Aorta (tissue), 5 donors: ENCODE data around the gene SPTBN1. TPM values are rescaled to one million over a fixed set of nuclear protein-coding genes. Genes with fewer than 3 reads are reported as not detected.

Experiments used
- ATAC-seq: fragments of 200-7000 bp; cut with Tn5 transposase; one replicate; pipeline ENCODE4 v1.9.1; 2022; ENCODE audit warnings: moderate library complexity; ENCODE audit not compliant: low FRiP score
- DNase-seq, 2 donors: peaks; one replicate each; pipeline ENCODE4 v3.0.0-alpha.2; 2020
- H3K27ac ChIP-seq, 2 donors: one replicate each; pipeline ENCODE4 v1.5.1; 2013; ENCODE audit warnings: low read length in 2 of 2, mild to moderate bottlenecking in 2 of 2, moderate library complexity in 2 of 2, control low read depth in 1 of 2, inconsistent platforms in 1 of 2, low read depth in 1 of 2
- H3K27me3 ChIP-seq, 2 donors: one replicate each; pipeline ENCODE4 v1.6.1; 2013; ENCODE audit warnings: control low read depth in 1 of 2, low read length in 1 of 2, mild to moderate bottlenecking in 1 of 2, moderate library complexity in 1 of 2; ENCODE audit not compliant: insufficient read depth in 2 of 2, control insufficient read depth in 1 of 2
- H3K36me3 ChIP-seq, 2 donors: one replicate each; pipeline ENCODE4 v1.6.1; 2013; ENCODE audit warnings: control low read depth in 1 of 2, low read length in 1 of 2, mild to moderate bottlenecking in 1 of 2; ENCODE audit not compliant: insufficient read depth in 2 of 2, control insufficient read depth in 1 of 2
- H3K4me1 ChIP-seq, 2 donors: one replicate each; pipeline ENCODE4 v1.6.1; 2013; ENCODE audit warnings: low read length in 2 of 2, control low read depth in 1 of 2, mild to moderate bottlenecking in 1 of 2, moderate library complexity in 1 of 2; ENCODE audit not compliant: insufficient read depth in 2 of 2, control insufficient read depth in 1 of 2
- H3K4me3 ChIP-seq, 2 donors: one replicate each; pipeline ENCODE4 v1.5.1; 2013; ENCODE audit warnings: low read length in 2 of 2, control low read depth in 1 of 2, mild to moderate bottlenecking in 1 of 2
- H3K9me3 ChIP-seq: one replicate; pipeline ENCODE4 v1.6.1; 2013; ENCODE audit warnings: mild to moderate bottlenecking, low read length; ENCODE audit not compliant: control insufficient read depth
- WGBS, 2 donors: extraction: QIAGEN DNeasy Blood & Tissue Kit; methylation state at CpG; one replicate each; pipeline ENCODE4 v1.1.7; 2013; 5-methylcytosine and 5-hydroxymethylcytosine counted together
- intact Hi-C, 2 donors: fragments of 100-400 bp; cut with DNase I; formaldehyde crosslinking; loops; one replicate each; pipeline versions ENCODE4 v1.14.2 to v1.15.0; 2022
- polyA plus RNA-seq, 2 donors: library from polyadenylated mRNA; stranded (reverse); fragments of 200-250 nt; gene quantifications; one replicate each; pipeline ENCODE4 v1.2.3, GENCODE V29; 2013
- total RNA-seq, 2 donors: library from RNA; stranded (reverse); fragmentation: NEBNext Ultra II Directional; extraction: Animal tissue kit (Norgen Biotek cat#: 25700); gene quantifications; one replicate each; pipeline ENCODE4 v1.2.1, GENCODE V29; 2021
- donor health status: healthy with polysubstance abuse.
- donor health status: Bipolar disorder and iron deficiency.
- donor health status: DM: no; HTN: no; CAD: no.
- donor health status: DM: no; HTN: no; CAD: no.
- donor health status: DM: yes; HTN: yes; CAD: no.

Gene SPTBN1
- total and polyA plus RNA-seq, 4 donors, result 84.9 to 540 (median 218) TPM

DNA sequence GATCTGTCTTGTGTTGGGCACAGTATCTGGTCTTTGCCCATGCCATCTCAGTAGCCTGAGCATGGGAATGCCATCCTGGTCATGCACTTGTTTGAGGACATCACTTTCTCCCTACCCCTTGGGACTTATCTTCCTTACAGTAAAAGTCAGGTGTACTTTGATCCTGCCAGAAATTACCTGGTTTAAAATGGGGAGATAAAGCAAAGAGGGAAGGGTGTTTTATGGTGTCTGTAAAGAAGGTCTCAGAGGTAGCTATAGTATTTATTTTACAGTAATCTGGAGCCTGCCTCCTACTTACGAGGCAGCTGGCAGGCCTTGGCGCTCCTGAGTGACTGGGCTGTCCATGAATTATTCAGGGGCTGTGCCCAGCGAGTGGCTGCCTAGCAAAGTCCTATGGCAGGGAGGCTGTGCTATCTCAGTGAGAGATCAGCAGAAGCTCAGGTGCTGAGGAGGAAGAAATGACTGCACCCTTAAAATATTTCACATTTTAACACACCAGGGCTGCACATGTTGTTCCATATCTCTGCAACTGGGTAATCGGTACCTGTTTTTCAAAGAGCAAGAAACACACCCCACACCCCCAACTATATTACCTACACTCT is 93.9 kb downstream of the SPTBN1 start:
- Histone ChIP-seq H3K4me3 (no peak overlapping the region), H3K27ac (no peak overlapping the region), H3K9me3 (no peaks in the 10 kb centered on the region), H3K36me3 (no peaks in the 10 kb centered on the region), H3K4me1 (peaks cover 2 to 3% of the 10 kb centered on the region in 2 donors), H3K27me3 (no peaks in the 10 kb centered on the region)
- DNase-seq, result no peak
- WGBS, 2 donors, result 52 to 55% methylated on average over 4 of the region's 4 CpGs
- intact Hi-C loops, result no loop called here
- no peak for ATAC-seq

DNA sequence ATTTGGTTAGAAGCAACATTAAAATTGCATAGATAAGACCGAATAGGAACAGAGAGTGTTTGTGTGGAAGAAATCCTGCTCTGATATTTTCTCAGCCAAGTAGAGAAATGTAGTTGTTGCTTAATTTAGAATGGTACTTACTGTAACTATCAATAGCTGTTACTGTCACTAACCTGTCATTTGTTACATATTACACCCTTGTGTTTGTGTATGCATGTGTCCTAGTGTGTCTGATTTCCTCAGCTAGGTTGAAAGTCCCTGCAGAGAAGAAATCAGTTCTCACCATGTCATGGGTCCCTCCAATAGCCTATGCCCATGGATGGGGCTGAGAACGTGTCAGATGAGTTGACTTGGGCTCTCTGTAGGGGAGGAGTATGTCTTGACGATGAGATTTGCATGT is 94.4 kb downstream of the SPTBN1 start:
- ATAC-seq, result no peak
- Histone ChIP-seq H3K27ac (no peak overlapping the region), H3K4me1 (peaks cover 2 to 3% of the 10 kb centered on the region in 2 donors), H3K36me3 (no peaks in the 10 kb centered on the region), H3K9me3 (no peaks in the 10 kb centered on the region), H3K4me3 (no peak overlapping the region), H3K27me3 (no peaks in the 10 kb centered on the region)
- intact Hi-C loops, result no loop called here
- 58 to 60% methylated on average over 3 of the region's 3 CpGs for WGBS, 2 donors
- no peak for DNase-seq

DNA sequence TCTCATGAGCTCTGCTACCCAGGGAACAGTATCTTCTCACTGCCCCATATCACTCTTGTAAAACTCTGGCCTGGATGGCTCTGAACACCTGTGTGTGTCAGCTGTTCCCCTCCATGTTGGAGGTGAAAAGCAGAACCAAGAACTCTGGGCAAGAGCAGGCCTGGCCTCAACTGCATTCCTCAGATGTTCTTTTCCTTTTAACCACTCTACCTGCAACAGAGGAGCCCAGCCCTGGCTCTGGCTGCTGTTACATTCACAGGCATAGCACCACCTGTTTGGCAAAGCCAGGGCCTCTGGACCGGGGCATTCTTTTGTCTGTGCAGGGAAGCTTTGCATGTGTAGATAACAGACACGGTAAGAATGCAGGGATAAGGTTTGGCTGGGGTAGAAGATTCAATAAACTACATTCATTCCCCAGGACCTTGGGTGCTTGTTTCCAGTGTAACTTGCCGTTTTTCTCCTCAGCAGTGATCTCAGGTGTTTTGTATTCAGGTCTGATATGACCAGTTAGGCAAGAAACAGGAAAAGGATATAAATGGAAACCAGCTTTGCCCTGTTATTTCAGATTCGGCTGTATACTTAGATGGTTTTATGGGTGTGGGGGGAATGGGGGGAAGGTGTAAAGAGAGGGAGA is 95.1 kb downstream of the SPTBN1 start:
- no peak for ATAC-seq
- WGBS, 2 donors, result 55 to 61% methylated on average over 4 of the region's 4 CpGs
- intact Hi-C loops, result no loop called here
- no peak overlapping the region for H3K4me3 ChIP-seq
- H3K36me3 ChIP-seq, result no peaks in the 10 kb centered on the region
- H3K27me3 ChIP-seq, result no peaks in the 10 kb centered on the region
- peaks cover 2 to 3% of the 10 kb centered on the region in 2 donors for H3K4me1 ChIP-seq
- DNase-seq, result no peak
- H3K27ac ChIP-seq, result no peak overlapping the region
- H3K9me3 ChIP-seq, result no peaks in the 10 kb centered on the region

DNA sequence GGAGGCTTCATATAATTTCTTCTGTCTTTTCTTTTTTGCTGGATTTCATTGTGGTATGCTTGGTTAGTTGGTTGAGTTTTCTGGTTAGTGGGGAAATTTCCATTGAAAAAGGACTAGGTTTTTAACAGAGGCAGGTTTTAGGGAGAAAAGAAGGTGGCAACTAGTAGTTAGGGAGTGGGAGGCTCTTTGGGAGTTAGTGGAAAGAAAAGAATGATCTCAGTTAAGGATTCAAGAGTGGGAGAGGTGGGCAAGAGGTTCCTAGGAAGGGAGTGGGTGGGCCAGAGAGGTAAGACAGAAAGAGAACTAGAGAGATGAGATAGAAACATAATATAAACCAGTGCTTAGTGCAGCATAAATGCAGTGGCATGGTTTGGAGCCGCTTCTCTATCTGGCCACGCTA is 96.9 kb downstream of the SPTBN1 start:
- no peaks in the 10 kb centered on the region for H3K9me3 ChIP-seq
- H3K27ac ChIP-seq, result no peak overlapping the region
- ATAC-seq, result no peak
- H3K4me1 ChIP-seq, result peaks cover 2 to 3% of the 10 kb centered on the region in 2 donors
- 72 to 82% methylated on average over 2 of the region's 2 CpGs for WGBS, 2 donors
- no peak for DNase-seq
- H3K4me3 ChIP-seq, result no peak overlapping the region
- H3K27me3 ChIP-seq, result no peaks in the 10 kb centered on the region
- intact Hi-C loops, result no loop called here
- no peaks in the 10 kb centered on the region for H3K36me3 ChIP-seq

DNA sequence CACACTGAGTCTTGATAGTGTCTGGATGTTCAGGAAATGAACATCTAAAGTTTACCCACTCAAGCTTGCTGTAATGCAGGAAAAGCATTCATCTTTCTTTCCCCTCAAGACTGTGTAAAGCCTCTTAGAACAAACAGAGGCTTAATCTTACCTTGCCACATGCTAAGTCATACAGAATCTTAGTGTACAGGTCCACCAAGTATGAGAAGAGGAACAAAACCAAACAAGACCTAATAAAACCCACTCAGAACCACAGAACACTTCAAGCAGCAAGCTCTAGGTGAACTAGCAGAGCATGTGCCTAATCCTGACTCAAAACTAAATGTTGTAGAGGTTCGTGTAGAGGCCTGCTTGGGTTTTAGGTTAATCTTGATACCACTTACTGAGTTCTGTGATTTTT is 97.6 kb downstream of the SPTBN1 start:
- intact Hi-C loops, result no loop called here
- no peak for DNase-seq
- Histone ChIP-seq H3K27me3 (no peaks in the 10 kb centered on the region), H3K4me1 (peaks cover 3 to 4% of the 10 kb centered on the region in 2 donors), H3K4me3 (no peak overlapping the region), H3K36me3 (no peaks in the 10 kb centered on the region), H3K9me3 (no peaks in the 10 kb centered on the region), H3K27ac (no peak overlapping the region)
- 94 to 97% methylated on average over 1 of the region's 1 CpG for WGBS, 2 donors
- ATAC-seq, result no peak

DNA sequence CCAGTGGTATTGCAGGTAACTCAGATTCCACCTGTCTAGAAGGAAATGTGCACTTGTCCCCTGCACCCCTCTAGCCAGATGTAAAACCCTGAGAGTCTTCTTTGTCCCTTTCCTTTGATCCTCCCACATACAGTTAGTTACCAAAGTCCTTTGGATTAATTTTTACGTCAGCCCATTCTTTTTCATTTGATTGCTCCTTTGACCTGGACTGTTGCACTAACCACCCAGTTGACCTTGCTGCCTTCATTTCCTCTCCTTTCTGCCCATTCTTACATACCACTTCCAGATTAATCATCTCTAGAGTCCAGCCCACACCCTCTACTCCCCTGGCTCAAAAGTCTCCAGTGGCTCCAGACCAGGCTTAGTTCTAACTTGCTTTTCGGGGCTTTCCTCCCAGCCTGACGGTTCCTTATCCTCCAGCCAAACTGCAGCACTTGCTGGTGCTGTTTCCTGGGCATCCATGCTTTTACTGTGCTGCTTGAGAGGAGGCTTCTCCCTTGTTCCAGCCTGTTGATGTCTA is 99.3 kb downstream of the SPTBN1 start:
- Histone ChIP-seq H3K36me3 (no peaks in the 10 kb centered on the region), H3K4me1 (peaks cover 2% of the 10 kb centered on the region in 2 donors), H3K27ac (no peak overlapping the region), H3K4me3 (no peak overlapping the region), H3K27me3 (no peaks in the 10 kb centered on the region), H3K9me3 (no peaks in the 10 kb centered on the region)
- ATAC-seq (no peak), DNase-seq (no peak)
- 38 to 39% methylated on average over 3 of the region's 3 CpGs for WGBS, 2 donors
- intact Hi-C loops, result no loop called here

- Histone ChIP-seq H3K4me3 (no peak overlapping the region), H3K27me3 (no peaks in the 10 kb centered on the region), H3K4me1 (peaks cover 2% of the 10 kb centered on the region in 2 donors), H3K27ac (no peak overlapping the region), H3K36me3 (no peaks in the 10 kb centered on the region), H3K9me3 (no peaks in the 10 kb centered on the region)
- no peak for ATAC-seq
- no peak for DNase-seq
- 89 to 93% methylated on average over 2 of the region's 2 CpGs for WGBS, 2 donors
- intact Hi-C loops, result no loop called here
Observed at GRCh38 chr2:54556621-54557121, 100.5 kb downstream of the SPTBN1 start.

DNA sequence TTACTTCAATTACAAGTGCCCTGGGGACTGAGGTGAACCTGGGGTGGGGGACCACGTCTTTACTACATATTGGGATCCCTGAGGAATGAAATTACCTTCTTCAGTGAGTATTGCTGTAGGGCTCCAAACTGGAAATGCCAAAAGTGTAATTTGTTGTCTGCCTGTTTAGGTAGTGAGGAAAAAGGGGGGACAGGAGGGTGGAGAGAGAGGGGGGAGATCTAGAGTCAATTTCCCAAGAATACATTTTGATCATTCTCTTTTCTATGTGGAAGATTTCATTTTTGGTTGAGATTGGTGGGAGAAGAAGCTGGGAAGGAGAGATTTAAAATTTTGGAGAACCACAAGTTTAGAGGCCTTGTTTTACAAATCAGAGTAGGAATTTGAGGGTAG is 101.1 kb downstream of the SPTBN1 start:
- peaks cover 2% of the 10 kb centered on the region in 2 donors for H3K4me1 ChIP-seq
- no peak for ATAC-seq

More for the DNA sequence above, 101.1 kb downstream of the SPTBN1 start:
- Histone ChIP-seq H3K27me3 (no peaks in the 10 kb centered on the region), H3K36me3 (no peaks in the 10 kb centered on the region), H3K27ac (no peak overlapping the region), H3K9me3 (no peaks in the 10 kb centered on the region), H3K4me3 (no peak overlapping the region)
- intact Hi-C loops, result no loop called here
- WGBS, 2 donors, result 62 to 73% methylated on average over 1 of the region's 1 CpG
- DNase-seq, result no peak
